B cell (primary cell): ENCODE measurements around the gene FZD10. TPM values are rescaled to one million over a fixed set of nuclear protein-coding genes. Genes with fewer than 3 reads are reported as not detected.

Source experiments
- ATAC-seq: fragments of 200-7000 bp; cut with Tn5 transposase; one replicate; pipeline ENCODE4 v1.10.0; 2021; ENCODE audit warnings: low read depth, mild to moderate bottlenecking, moderate number of reproducible peaks, moderate library complexity
- CTCF ChIA-PET: fragments of 350-600 bp; sonication (Branson Sonifier 250); formaldehyde crosslinking; loops from one replicate; lab custom pipeline; 2021; ENCODE audit warnings: antibody characterized with exemption, inconsistent platforms; lab: Charles Lee
- POLR2A ChIA-PET: fragments of 350-600 bp; sonication (Branson Sonifier 250); formaldehyde crosslinking; loops from one replicate; lab custom pipeline; 2021; ENCODE audit warnings: antibody characterized with exemption; lab: Charles Lee
- DNase-seq: peaks from one replicate; pipeline ENCODE4 v3.0.0; 2013
- H2AFZ ChIP-seq: 2 replicates; pipeline ENCODE4 v1.6.1; 2012; ENCODE audit warnings: mild to moderate bottlenecking, low read depth, low read length; ENCODE audit not compliant: insufficient read depth, poor library complexity, severe bottlenecking
- H3K27ac ChIP-seq, 2 donors: 1 replicate in 1 of 2; 2 replicates in 1 of 2; pipeline ENCODE4 v1.5.1; 2012 to 2013; ENCODE audit warnings: low read length in 2 of 2, mild to moderate bottlenecking in 2 of 2, moderate library complexity in 1 of 2
- H3K27me3 ChIP-seq, 4 experiments: fragments of 200-600 bp in 1 of 4; sonication (generic) in 1 of 4; replicated peaks in 1 of 4; 1 replicate in 2 of 4; 2 replicates in 2 of 4; pipeline versions ENCODE4 v1.6.1 to v1.7.0; 2013 to 2016; ENCODE audit warnings: low read length in 3 of 4, mild to moderate bottlenecking in 2 of 4, mixed read lengths in 1 of 4, moderate library complexity in 1 of 4; ENCODE audit not compliant: insufficient read depth in 4 of 4, control insufficient read depth in 3 of 4; ENCODE audit errors: control extremely low read depth in 1 of 4
- H3K36me3 ChIP-seq, 2 experiments: replicated peaks in 1 of 2; 1 replicate in 1 of 2; 2 replicates in 1 of 2; pipeline versions ENCODE4 v1.6.1 to v1.7.1; 2013; ENCODE audit warnings: low read length in 1 of 2; ENCODE audit not compliant: insufficient read depth in 2 of 2, control insufficient read depth in 1 of 2; ENCODE audit errors: control extremely low read depth in 1 of 2, extremely low read depth in 1 of 2
- H3K4me1 ChIP-seq, 2 donors: fragments of 200-600 bp in 1 of 2; sonication (generic) in 1 of 2; 1 replicate in 1 of 2; 2 replicates in 1 of 2; pipeline versions ENCODE4 v1.5.1 to v1.6.1; 2013 to 2017; ENCODE audit warnings: low read length in 2 of 2; ENCODE audit not compliant: control insufficient read depth in 2 of 2, insufficient read depth in 2 of 2
- H3K4me2 ChIP-seq: replicated peaks from 2 replicates; pipeline ENCODE3; 2012; ENCODE audit warnings: mild to moderate bottlenecking, low read depth, low read length; ENCODE audit not compliant: poor library complexity, severe bottlenecking
- H3K4me3 ChIP-seq, 5 experiments: fragments of 200-600 bp in 1 of 5; sonication (generic) in 1 of 5; 1 replicate in 3 of 5; 2 replicates in 2 of 5; pipeline versions ENCODE4 v1.5.1 to v1.7.0; 2011 to 2016; ENCODE audit warnings: low read length in 4 of 5, mild to moderate bottlenecking in 4 of 5, low read depth in 2 of 5, control low read depth in 1 of 5, moderate library complexity in 1 of 5; ENCODE audit not compliant: insufficient read depth in 1 of 5; ENCODE audit errors: control extremely low read depth in 1 of 5, extremely low read depth in 1 of 5
- H3K79me2 ChIP-seq: fragments of 200-600 bp; sonication (generic); one replicate; pipeline ENCODE4 v1.6.0; 2016; ENCODE audit warnings: low read length; ENCODE audit not compliant: control insufficient read depth, insufficient read depth
- H3K9ac ChIP-seq: fragments of 200-600 bp; sonication (generic); 2 replicates; pipeline ENCODE4 v1.6.1; 2017; ENCODE audit warnings: mild to moderate bottlenecking, low read length, moderate library complexity
- H3K9me3 ChIP-seq, 3 donors: one replicate each; pipeline versions ENCODE4 v1.6.1 to v1.7.1; 2013; ENCODE audit warnings: low read length in 2 of 3; ENCODE audit not compliant: control insufficient read depth in 2 of 3, insufficient read depth in 1 of 3; ENCODE audit errors: control extremely low read depth in 1 of 3
- H4K20me1 ChIP-seq: 2 replicates; pipeline ENCODE4 v1.6.0; 2012; ENCODE audit warnings: mild to moderate bottlenecking, low read length; ENCODE audit not compliant: insufficient read depth, control insufficient read depth, poor library complexity, severe bottlenecking
- H3K27ac Mint-ChIP-seq: one replicate; pipeline ENCODE4 v1.8.0; 2021; ENCODE audit warnings: mixed read lengths
- H3K27me3 Mint-ChIP-seq: one replicate; pipeline ENCODE4 v1.8.0; 2021; ENCODE audit warnings: mixed read lengths
- H3K4me1 Mint-ChIP-seq: one replicate; pipeline ENCODE4 v1.8.0; 2021; ENCODE audit warnings: mixed read lengths
- H3K4me3 Mint-ChIP-seq: one replicate; pipeline ENCODE4 v1.8.0; 2021; ENCODE audit warnings: mixed read lengths
- H3K9me3 Mint-ChIP-seq: one replicate; pipeline ENCODE4 v1.8.0; 2022; ENCODE audit warnings: mixed read lengths; ENCODE audit not compliant: insufficient read depth
- CTCF ChIP-seq: fragments of 200-600 bp; IDR thresholded peaks from one replicate; pipeline ENCODE4 v1.8.0; 2022; ENCODE audit warnings: antibody characterized with exemption, mild to moderate bottlenecking
- EZH2 ChIP-seq: IDR thresholded peaks from 2 replicates; pipeline ENCODE4 v1.6.1; 2012; ENCODE audit warnings: borderline replicate concordance, low read depth, mild to moderate bottlenecking, moderate library complexity, low read length; ENCODE audit not compliant: insufficient read depth, poor library complexity, severe bottlenecking
- WGBS: methylation state at CpG from one replicate; pipeline ENCODE4 v1.1.5; 2013; ENCODE audit warnings: missing lambda C conversion rate; ENCODE audit not compliant: insufficient coverage; 5-methylcytosine and 5-hydroxymethylcytosine counted together
- intact Hi-C: fragments of 100-400 bp; cut with micrococcal nuclease; formaldehyde crosslinking; loops from one replicate; pipeline ENCODE4 v1.10.0; 2022
- polyA plus RNA-seq: library from polyadenylated mRNA; depleted of rRNA; stranded (reverse); fragments of >200 nt; gene quantifications from 2 replicates; pipeline ENCODE4 v1.2.3, GENCODE V29; 2012
- total RNA-seq, 2 donors: library from RNA; stranded (reverse); fragments of 120-200 nt in 1 of 2; gene quantifications; 1 replicate in 1 of 2; 2 replicates in 1 of 2; pipeline versions ENCODE4 v1.2.3 to v1.2.4, GENCODE V29; 2013 to 2022

FZD10 gene
- total and polyA plus RNA-seq, 2 donors (not counting 1 experiment from before 2014, with no cell fraction given), result not detected

GRCh38 chr12:130170611-130171010 is 8.3 kb downstream of the FZD10 start:
- ChIA-PET CTCF (no interaction called here), POLR2A (no interaction called here)
- Mint-ChIP-seq H3K27ac (no peak overlapping the region), H3K4me3 (no peak overlapping the region), H3K27me3 (peaks cover 10% of the 10 kb centered on the region), H3K9me3 (no peaks in the 10 kb centered on the region), H3K4me1 (no peaks in the 10 kb centered on the region)
- no peak overlapping the region for H3K4me3 ChIP-seq
- H3K9me3 ChIP-seq, result peaks cover 0 to 3% (median 0%) of the 10 kb centered on the region in 3 donors
- no peaks in the 10 kb centered on the region for H3K36me3 ChIP-seq
- no peaks in the 10 kb centered on the region for H4K20me1 ChIP-seq
- peaks cover 0 to 6% (median 6%) of the 10 kb centered on the region in 4 experiments for H3K27me3 ChIP-seq
- H3K4me1 ChIP-seq, result no peaks in the 10 kb centered on the region
- DNase-seq (no peak), ATAC-seq (no peak)
- H2AFZ ChIP-seq, result no peak overlapping the region
- no peak overlapping the region for H3K4me2 ChIP-seq
- WGBS, result 65% methylated on average over 7 of the region's 11 CpGs
- no peak for TF ChIP-seq EZH2
- no peak for TF ChIP-seq CTCF
- intact Hi-C loops, result no loop called here
- no peak overlapping the region for H3K9ac ChIP-seq
- H3K79me2 ChIP-seq, result no peaks in the 10 kb centered on the region
- no peak overlapping the region for H3K27ac ChIP-seq

- no peaks in the 10 kb centered on the region for H3K79me2 ChIP-seq
- no peak for TF ChIP-seq CTCF
- no peak for TF ChIP-seq EZH2
- no peak overlapping the region for H3K27ac Mint-ChIP-seq
- no peaks in the 10 kb centered on the region for H3K9me3 Mint-ChIP-seq
- no peak for ATAC-seq
- CTCF ChIA-PET, result no interaction called here
- DNase-seq, result no peak
- no peak overlapping the region for H3K4me2 ChIP-seq
- no peak overlapping the region for H3K27ac ChIP-seq
- no peaks in the 10 kb centered on the region for H3K36me3 ChIP-seq
- H3K4me3 ChIP-seq, result no peak overlapping the region
- no peaks in the 10 kb centered on the region for H3K4me1 ChIP-seq
- no peaks in the 10 kb centered on the region for H3K27me3 ChIP-seq
- no peak overlapping the region for H3K9ac ChIP-seq
- no peaks in the 10 kb centered on the region for H3K4me1 Mint-ChIP-seq
- intact Hi-C loops, result no loop called here
- H3K27me3 Mint-ChIP-seq, result peaks cover 4% of the 10 kb centered on the region
- H4K20me1 ChIP-seq, result no peaks in the 10 kb centered on the region
- POLR2A ChIA-PET, result no interaction called here
- WGBS, result 24% methylated on average over 9 of the region's 14 CpGs
- no peak overlapping the region for H3K4me3 Mint-ChIP-seq
- H2AFZ ChIP-seq, result no peak overlapping the region
- peaks cover 0 to 35% (median 2%) of the 10 kb centered on the region in 3 donors for H3K9me3 ChIP-seq
Observed at GRCh38 chr12:130177635-130178242, 15.5 kb downstream of the FZD10 start.
